ENCODE data around the gene CIPC.

CIPC gene

DNA sequence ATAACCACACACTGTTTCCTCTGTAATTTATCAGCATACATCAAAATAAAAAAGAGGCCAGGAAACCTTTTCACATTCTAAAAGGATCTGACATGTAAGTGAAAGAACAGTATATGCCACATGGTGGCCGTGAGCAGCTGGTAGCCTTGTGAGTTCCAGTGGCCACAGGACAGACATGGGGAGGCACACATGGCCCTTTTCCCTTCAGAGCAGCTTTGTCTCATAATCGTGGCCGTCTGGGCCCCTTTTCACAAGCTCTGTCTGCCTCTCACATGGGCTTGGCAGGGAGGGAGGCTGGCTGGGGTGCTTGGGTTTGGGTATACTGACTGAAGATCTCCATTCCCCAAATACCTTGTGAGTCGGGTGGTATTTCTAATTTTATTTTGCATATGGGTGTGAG, 45.0 kb downstream of the CIPC start:
- in situ Hi-C loops (cut with MboI; ENCODE audit: low sequenced_read_pairs) = loop anchor here (25.0 kb wide), 1 partner anchor 169 kb away; the partner anchor contains the start of genes GSTZ1 and POMT2

DNA sequence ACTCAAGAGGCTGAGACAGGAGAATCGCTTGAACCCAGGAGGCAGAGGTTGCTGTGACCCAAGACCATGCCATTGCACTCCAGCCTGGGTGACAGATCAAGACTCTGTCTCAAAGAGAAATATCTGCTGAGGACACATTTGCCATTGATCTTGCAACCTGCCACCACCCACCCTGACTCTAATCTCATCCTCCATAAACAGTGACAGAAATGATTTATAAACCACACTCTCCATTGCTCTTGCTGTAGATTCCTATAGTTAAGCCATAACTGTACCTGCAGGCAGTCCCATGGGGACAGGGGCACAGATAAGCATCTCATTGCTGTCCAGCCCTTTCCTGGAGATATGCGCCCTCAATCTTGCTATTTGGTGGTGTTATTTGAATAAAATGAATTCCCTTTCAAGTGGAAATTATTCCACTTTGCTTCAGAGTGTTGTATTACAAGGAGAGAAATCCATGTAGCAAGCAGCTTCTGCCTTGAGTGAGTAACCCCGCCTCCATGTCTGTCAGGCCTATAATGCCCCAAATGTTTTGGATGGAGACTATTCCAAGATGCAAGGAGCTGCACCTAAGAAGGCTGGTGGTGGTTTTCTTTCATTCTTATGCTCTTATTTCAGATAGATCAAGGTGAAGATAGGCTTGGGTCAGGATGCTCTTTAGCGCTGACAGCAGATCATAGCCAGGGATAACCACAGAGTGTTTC, 46.5 kb downstream of the CIPC start:
- in situ Hi-C loops (cut with MboI; ENCODE audit: low sequenced_read_pairs) = loop anchor here (25.0 kb wide), 1 partner anchor 168 kb away; the partner anchor contains the start of genes GSTZ1 and POMT2

DNA sequence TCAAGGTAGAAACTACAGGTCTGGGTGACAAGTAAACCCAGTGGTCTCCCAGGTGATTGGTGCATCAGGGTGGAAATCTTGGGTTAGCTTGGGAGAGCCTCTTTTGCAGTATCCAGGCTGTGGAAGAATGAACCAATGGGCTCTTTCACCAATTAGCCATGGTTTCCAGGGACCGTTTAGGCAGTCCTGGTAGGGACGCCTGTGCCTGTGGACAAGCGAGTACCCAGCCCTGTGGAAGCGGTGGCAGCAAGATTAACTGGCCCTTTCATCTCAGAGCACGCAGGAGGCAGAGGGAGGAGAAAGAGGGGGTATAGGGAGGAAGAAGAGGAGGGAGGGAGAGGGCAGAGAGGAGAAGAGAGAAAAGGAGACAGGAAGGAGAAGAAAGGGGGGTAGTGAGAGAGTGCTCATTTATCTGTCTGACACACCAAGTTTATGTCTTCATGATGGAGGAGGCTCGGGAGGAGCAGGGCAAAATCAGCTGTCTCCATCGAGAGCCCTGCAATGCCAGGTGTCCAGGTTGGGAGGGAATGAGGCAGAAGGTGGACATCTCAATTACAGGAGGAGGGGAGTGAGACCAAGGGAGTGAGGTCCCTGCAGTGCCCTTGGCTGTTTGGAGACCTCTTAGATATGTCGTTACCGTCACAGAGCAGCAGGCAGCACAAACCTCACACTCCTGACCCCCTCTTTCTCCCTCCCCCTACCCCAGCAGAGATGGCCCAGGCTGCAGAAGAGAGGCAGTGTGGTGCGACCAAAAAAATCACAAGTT, 48.1 kb downstream of the CIPC start:
- in situ Hi-C loops (cut with MboI; ENCODE audit: low sequenced_read_pairs) = loop anchor here (25.0 kb wide), 1 partner anchor 166 kb away; the partner anchor contains the start of genes GSTZ1 and POMT2

DNA sequence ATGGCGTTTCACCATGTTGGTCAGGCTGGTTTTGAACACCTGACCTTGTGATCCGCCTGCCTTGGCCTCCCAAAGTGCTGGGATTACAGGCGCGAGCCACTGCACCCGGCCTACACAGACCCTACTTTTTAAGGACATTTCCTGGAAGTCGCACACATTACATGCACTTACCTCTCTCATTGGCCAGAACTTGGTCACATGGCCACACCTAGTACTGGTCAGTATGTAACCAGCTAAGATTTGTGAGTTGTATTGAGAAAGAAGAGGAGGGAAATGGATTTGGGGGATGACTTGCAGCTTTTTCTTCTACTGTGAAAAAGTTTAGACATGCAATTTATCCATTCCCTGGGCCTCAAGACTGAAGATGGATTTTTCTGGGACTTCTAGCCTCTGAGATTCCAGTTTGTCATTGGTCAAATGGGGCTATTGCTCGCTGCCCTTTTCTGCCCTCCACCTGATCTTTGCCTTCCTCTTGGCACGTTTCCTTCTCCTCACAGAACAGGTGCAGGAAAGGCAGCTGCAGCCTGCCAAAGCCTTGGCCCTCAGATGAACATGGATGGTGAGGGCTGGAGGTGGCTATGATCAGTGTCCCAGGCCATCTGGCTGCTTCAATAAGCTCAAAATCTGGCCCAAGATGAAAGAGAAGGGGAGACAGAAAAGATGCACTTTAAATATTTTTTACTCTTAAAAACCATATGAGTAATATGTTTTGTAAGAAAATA, 50.6 kb downstream of the CIPC start:
- in situ Hi-C loops (cut with MboI; ENCODE audit: low sequenced_read_pairs) = loop anchor here (25.0 kb wide), 1 partner anchor 164 kb away; the partner anchor contains the start of genes GSTZ1 and POMT2

DNA sequence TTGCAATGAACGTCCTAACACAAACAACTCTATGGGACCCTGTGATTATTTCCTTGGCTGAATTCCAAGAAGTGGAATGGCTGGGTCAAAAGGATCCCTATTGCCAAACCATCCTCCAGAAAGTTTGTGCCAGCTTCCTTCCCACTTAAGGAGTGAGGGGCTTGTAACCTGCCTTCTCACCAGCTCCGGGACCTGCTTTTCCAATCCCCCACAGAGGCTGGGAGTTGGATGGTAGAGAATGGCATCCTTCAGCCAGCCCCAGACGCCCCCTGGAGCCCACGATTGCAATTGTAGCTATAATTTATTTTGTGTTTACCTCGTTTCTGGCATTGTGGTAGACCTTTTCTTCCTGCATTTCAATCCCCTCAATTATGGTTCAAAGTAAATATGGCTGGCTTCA, 53.2 kb downstream of the CIPC start:
- in situ Hi-C loops (cut with MboI; ENCODE audit: low sequenced_read_pairs) = no loop called here

DNA sequence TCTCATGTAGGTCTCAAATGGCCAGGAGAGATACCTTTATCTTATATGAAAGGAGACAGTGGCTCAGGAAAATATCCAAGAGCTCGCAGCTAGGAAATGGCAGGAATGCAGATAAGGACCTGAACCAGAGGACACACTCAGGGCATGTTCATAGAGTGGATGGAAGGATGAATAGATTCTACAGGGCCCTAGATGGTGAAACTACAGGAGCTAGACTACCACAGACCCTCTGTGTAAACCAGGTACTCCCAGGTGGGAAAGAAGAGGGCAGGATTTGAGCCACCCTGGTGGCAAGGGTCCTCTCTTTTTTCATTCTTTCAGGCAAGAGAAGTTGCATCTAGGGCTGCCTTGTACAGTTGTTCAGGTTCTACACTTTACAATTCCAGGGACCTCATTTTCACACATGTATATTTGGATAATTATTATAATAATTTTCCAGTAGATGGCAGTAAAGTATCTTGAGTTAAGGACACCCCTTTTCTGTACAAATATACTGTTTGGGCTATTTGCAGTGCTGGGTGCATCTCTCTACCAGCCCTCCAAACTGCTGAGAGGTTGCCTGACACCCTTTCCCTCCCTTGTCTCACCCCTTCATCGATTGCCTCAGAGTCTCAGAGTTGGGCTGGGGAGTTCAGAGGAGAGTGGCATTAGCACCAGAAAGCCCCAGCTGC, 54.0 kb downstream of the CIPC start:
- in situ Hi-C loops (cut with MboI; ENCODE audit: low sequenced_read_pairs) = no loop called here

DNA sequence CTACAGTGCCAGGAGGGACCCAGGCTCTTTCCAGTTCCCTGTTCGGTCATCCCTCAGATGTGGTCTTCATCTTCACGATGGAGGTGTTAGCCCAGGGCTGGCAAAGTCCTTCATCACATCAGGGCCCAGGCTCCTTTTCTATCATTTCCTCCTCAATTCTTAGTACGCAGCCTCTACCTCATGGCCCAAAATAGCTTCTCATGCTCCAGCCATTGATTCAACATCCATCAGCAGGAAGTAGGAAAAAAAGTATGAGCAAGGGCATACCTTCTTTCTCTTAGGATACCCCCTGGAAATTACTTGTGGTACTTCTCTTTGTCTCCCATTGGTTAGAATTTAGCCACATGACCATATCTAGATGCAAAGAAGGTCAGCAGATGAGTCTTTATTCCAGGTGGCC, 55.7 kb downstream of the CIPC start:
- in situ Hi-C loops (cut with MboI; ENCODE audit: low sequenced_read_pairs) = no loop called here

DNA sequence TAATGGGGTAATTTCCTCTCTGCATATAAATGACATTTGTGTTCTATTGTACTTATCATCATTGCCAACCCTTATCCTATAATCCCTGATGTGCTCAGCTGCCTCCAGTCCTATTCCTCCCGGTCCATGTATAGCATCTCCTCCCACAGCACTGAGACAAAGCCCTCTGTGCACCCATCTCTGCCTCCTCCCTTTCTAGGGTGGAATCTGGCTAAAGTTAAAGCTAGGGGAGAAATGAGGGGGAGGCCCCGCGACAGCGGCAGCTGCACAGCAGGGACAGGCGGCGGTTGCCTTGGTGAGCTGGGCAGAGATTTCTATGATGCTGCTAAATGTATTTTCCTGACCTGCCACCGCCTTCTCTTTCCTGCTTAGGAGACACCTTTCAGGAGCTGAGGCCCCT, 56.4 kb downstream of the CIPC start:
- in situ Hi-C loops (cut with MboI; ENCODE audit: low sequenced_read_pairs) = no loop called here

DNA sequence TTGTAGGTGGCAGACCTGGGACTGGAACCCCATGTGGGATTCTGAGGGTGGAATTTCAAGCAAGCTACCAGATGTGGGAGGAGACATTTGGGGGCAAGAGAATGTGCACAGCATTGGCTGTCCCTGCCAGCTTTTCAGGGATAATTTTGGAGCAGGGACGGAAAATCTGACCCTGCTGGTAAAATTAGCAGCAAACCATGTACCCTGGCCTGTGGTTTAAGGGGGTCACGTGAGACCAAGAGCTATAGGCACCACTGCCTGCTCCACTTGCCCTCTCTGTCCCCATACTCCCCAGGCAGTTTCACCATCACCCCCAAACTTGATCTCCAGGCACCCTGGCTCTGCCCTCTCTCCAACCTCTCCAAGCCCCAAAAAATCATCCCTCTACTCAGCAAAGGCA, 57.0 kb downstream of the CIPC start:
- in situ Hi-C loops (cut with MboI; ENCODE audit: low sequenced_read_pairs) = no loop called here

DNA sequence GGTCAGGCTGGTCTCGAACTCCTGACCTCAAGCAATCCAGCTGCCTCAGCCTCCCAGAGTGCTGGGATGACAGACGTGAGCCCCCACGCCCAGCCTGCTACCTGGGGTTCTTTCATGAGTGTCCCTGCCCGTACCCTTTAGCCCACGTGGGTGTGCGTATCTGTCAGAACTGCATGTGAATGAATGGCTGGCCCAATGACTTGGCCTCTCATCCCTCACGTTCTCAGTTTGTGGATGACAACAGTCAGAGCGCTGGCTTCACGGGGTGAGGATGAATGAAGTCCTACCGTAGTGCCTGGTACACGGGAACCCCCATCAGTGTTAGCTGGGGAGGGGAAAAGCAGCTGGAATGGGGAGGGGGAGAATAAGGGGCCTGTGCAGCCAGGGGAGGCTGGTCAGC, 59.7 kb downstream of the CIPC start:
- in situ Hi-C loops (cut with MboI; ENCODE audit: low sequenced_read_pairs) = no loop called here

DNA sequence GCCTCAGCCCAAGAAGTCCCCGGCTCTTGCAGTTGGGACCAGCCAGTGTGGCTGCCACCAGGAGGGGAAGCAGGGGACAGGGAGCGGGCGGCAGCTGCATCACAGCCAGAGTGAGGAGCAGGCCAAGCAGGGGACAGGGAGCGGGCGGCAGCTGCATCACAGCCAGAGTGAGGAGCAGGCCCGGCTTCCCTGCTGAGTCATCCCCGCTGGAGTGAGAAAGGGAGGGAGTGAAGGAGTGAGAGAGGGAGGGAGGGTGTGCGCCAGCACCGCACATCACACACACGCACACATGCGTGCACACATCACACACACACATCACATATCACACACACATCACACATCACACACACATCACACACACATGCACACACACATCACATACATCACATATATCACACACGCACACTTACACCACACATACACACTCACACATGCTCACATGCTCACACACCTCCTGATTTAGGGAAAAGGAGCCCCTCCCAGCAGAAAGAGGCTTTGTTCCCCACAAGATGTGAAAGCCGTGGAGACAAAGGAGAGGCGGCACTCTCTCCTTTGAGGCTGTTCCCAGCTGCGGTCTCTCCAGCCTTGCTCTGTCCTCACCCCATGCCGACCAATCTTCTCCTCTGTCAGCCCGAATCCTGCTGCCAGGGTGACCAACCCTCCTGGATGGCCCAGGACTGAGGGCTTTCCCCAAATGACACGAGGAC, 60.3 kb downstream of the CIPC start:
- in situ Hi-C loops (cut with MboI; ENCODE audit: low sequenced_read_pairs) = no loop called here

DNA sequence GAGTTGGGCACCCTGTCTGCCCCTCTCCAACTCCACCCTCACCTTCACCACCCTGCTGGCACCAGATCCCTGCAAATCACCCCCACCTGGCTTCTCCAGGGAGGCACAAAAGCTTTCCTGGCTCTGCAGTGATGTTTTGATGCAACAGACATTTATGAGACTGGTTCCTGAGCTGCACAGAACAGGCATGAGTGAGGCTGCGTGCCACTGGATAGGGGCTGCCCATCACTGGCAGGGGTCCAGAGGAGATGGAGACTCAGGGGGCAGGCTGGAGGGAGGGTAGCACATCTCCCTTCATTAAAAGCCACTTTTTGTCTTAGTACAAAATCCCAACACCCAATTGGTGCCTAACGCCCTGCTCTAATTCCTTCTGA, 60.8 kb downstream of the CIPC start:
- in situ Hi-C loops (cut with MboI; ENCODE audit: low sequenced_read_pairs) = no loop called here

DNA sequence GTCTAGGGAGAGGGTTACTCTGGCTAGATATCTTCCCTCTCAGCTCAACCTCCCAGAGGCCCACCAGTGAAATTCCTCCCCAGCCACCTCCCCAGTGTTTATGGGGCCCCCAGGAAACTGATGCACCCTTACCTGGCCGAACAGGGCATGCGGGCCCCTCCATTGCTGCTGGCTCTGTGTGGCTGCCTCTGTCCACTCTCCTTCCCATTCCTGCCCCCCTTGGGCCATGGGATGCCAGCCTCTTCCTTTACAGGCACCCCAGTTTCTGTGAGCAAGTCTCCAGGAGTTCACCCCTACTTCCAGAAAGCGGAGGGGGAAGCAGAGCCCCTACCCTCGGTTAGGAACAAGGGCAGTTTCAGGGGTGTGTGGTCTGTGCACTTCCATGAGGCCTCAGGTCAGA, 63.0 kb downstream of the CIPC start:
- in situ Hi-C loops (cut with MboI; ENCODE audit: low sequenced_read_pairs) = no loop called here
